ENCODE measurements around the gene KHSRP.

KHSRP gene

GRCh38 chr19:6384381-6384780 lies 40.2 kb downstream of the KHSRP start:
- DNase-seq, result no peak

DNA sequence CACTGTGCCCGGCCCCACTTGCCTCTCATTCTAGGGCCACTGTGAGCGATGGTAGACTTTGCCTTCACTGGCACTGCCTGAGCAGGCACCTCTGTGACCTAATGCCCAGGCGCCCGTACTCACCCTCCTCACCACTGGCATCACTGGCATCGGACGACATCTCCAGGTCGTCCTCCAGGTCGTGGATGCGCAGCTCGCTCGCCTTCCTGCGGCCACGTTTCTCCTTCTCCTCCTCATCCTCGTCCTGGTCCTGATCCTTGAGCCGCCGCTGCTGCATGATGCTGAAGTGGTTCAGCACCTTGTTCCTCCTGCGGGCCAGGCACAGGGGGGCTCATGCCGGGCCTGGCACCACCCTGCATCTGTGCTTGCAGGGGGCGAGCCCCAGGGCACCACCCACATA lies 41.4 kb downstream of the KHSRP start:
- no peak for DNase-seq

DNA sequence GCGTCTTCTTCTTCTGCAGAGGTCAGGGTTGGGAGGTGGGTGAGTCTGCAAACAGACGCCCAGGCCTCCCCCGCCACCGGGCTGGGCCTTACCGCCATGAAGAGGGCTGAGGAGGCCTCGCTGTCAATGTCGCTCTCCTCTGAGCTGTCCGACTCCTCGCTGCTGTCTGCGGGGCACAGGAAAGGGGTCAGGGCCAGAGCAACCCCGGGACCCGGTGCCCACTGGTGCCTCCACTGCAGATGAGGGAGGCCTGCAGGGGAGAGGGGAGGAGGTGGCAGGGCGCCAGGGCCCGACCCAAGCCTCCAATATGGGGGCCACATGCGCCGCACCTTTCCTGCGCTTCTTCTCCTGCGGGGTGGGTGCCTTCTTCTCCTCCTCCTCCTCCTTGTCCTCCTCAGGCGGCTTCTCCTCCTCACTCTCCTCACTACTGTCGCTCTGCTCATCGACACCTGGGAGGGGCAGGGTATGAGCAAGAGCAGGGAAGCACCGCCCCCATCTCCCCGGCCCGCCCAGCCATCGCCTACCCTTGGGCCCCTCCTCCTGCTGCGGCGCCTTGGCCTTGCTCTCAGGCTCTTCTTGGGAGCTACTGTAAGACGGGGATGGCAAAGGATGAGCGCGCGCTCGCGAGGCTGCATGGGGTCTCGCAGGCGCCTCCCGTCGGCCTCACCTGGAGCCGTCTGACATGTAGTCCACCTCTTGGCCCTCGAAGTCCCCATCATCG lies 43.4 kb downstream of the KHSRP start:
- DNase-seq, result no peak

GRCh38 chr19:6379744-6380143 lies 44.9 kb downstream of the KHSRP start:
- no peak for DNase-seq

- no peak for DNase-seq
Measured at GRCh38 chr19:6378486-6378885, 46.1 kb downstream of the KHSRP start.

DNA sequence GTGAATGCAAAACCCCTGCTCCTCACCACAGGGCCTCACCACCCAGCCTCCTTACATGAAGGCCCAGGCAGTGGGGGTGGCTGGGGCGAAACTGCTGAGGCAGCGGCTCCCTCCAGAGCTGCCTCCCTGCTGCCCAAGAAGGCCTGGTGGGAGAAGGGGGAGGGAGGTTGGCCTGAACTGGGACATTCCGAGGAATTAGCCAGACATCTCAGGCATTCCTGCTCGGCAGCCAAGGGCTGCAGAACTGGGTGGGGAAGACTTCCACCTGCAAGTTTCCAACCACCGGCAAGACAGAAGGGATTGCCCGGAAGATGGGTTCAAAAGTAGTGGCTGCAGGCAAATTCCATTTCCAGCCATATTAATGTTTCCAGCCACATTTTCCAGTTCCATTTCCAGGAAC lies 46.6 kb downstream of the KHSRP start:
- no peak for DNase-seq

DNA sequence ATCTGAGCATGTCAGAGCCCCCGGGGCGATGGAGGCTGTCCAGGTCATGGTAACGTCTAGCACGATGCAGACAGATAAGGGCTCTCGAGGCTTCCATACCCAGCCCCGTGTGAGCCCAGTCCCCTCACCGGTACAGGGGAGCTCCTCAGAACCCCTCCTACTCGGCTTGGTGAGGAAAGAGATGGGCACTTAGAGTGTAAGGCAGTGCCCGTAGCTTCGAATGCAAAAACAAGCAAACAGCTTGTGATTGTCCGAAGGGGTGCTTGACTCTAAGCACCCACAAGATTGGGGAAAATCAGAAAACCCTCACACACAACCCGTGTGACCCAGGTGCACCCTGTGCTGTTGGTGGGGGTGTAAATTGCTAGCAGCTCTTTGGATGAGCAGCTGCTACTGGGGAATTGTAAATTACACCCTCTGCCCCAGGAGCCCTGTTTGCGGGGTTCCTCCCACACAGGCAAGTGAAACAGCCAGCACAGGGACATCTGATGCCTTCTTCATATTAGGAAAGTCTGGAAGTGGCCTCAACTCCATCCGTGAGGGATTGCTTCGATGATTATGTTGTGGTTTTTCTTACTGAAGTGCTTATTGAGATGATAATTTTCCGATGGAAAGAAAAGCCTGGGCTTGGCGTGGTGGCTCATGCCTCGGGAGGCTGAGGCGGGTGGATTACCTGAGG lies 48.0 kb downstream of the KHSRP start:
- no peak for DNase-seq

GRCh38 chr19:6375411-6376010 lies 49.1 kb downstream of the KHSRP start, which contains the start of gene PSPN:
Gene PSPN (minus strand): TSS chr19:6375933. CDS start chr19:6375849, 84 bp downstream.
- DNase-seq, result no peak

DNA sequence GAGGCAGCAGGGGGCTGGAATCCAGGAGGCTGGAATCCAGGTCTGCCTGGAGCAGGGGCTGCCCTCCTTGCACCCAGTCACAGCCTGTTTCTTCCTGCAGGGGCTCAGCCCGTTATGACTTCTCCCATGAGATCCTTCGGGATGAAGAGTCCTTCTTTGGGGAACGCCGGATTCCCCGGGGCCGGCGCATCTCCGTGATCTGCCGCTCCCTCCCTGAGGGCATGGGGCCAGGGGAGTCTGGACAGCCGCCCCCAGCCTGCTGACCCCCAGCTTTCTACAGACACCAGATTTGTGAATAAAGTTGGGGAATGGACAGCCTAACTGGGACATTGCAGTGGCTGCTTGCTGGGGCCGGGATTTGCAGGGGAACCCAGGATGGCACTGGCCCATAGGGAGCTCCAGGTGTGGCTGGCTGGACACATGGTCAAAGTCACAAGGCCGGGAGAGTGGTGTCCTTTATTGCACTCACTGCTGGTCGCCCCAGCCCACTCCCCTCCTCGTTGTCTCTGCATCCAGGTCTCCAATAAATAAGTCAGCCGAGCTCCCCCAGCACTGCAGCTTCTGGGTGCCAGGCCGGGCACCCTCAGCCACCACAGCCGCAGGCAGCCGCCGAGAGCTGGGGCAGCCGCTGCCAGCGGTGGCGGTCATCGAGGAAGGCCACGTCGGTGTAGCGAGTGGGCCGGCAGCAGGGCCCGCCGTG lies 49.8 kb downstream of the KHSRP start:
- no peak for DNase-seq

DNA sequence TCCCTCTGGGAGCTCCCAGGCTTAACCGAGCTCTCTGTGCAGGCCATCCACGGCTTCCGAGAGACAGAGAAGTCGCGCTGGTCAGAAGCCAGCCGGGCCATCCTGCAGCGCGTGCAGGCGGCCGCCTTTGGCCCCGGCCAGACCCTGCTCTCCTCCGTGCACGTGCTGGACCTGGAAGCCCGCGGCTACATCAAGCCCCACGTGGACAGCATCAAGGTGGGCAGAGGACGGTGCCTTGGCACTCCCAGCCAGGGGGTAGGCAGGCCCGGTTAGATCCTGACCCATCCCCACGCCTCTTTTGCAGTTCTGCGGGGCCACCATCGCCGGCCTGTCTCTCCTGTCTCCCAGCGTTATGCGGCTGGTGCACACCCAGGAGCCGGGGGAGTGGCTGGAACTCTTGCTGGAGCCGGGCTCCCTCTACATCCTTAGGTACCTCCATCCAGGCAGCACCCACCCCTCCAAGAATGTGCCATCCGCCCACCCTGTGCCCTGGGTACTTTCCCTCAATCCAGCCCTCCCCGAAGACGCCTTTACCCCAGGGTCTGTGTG lies 50.4 kb downstream of the KHSRP start:
- no peak for DNase-seq

GRCh38 chr19:6373813-6374108 lies 50.9 kb downstream of the KHSRP start:
- no peak for DNase-seq

- DNase-seq, result peak; percentile 71
Measured at GRCh38 chr19:6373096-6373812, 51.4 kb downstream of the KHSRP start.

DNA sequence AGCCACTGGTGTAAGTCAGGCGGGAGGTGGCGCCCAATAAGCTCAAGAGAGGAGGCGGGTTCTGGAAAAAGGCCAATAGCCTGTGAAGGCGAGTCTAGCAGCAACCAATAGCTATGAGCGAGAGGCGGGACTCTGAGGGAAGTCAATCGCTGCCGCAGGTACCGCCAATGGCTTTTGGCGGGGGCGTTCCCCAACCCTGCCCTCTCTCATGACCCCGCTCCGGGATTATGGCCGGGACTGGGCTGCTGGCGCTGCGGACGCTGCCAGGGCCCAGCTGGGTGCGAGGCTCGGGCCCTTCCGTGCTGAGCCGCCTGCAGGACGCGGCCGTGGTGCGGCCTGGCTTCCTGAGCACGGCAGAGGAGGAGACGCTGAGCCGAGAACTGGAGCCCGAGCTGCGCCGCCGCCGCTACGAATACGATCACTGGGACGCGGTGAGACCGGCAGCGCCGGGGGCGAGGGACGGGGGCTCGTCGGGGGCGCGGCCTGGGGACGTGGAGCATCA lies 52.0 kb downstream of the KHSRP start, which contains the start of gene ALKBH7:
ALKBH7 (plus strand) TSS at position 201 of the 502 bp plus-strand sequence; CDS start at position 228, 27 bp downstream.
- peak; percentile 98 for DNase-seq

GRCh38 chr19:6364353-6364752 lies 60.3 kb downstream of the KHSRP start:
- no peak for DNase-seq
